Liver (tissue), 9 donors: ENCODE measurements around the gene KDM7A. TPM values are rescaled to one million over a fixed set of nuclear protein-coding genes. Genes with fewer than 3 reads are reported as not detected.

ENCODE experiments used
- DNase-seq: peaks from one replicate; pipeline ENCODE4 v3.0.0-alpha.2; 2017; ENCODE audit warnings: low spot score
- H3K27ac ChIP-seq, 2 donors: one replicate each; pipeline ENCODE4 v1.7.0; 2013; ENCODE audit warnings: inconsistent platforms in 2 of 2, low read length in 2 of 2, control low read depth in 1 of 2, low read depth in 1 of 2, mild to moderate bottlenecking in 1 of 2
- H3K27me3 ChIP-seq, 4 donors: one replicate each; pipeline versions ENCODE4 v1.6.1 to v1.7.0; 2013; ENCODE audit warnings: low read length in 3 of 4, inconsistent platforms in 1 of 4, mild to moderate bottlenecking in 1 of 4, moderate library complexity in 1 of 4; ENCODE audit not compliant: control insufficient read depth in 4 of 4, insufficient read depth in 4 of 4
- H3K36me3 ChIP-seq, 4 donors: one replicate each; pipeline versions ENCODE4 v1.6.1 to v1.7.0; 2013; ENCODE audit warnings: low read length in 3 of 4, mild to moderate bottlenecking in 3 of 4, low read depth in 1 of 4, moderate library complexity in 1 of 4; ENCODE audit not compliant: control insufficient read depth in 4 of 4, insufficient read depth in 3 of 4
- H3K4me1 ChIP-seq, 4 donors: one replicate each; pipeline versions ENCODE4 v1.6.1 to v1.7.0; 2013; ENCODE audit warnings: low read length in 3 of 4, mild to moderate bottlenecking in 3 of 4, moderate library complexity in 1 of 4; ENCODE audit not compliant: control insufficient read depth in 4 of 4, insufficient read depth in 4 of 4
- H3K4me3 ChIP-seq, 3 donors: one replicate each; pipeline versions ENCODE4 v1.6.1 to v1.7.0; 2013; ENCODE audit warnings: low read length in 3 of 3, control low read depth in 1 of 3, low read depth in 1 of 3, mild to moderate bottlenecking in 1 of 3
- H3K9ac ChIP-seq, 2 donors: one replicate each; pipeline ENCODE4 v1.7.0; 2013; ENCODE audit warnings: low read length in 2 of 2, mild to moderate bottlenecking in 2 of 2, moderate library complexity in 2 of 2, control low read depth in 1 of 2, low read depth in 1 of 2
- H3K9me3 ChIP-seq, 4 donors: one replicate each; pipeline versions ENCODE4 v1.6.1 to v1.7.0; 2013; ENCODE audit warnings: low read length in 3 of 4; ENCODE audit not compliant: control insufficient read depth in 4 of 4
- GABPA ChIP-seq, 2 donors: IDR thresholded peaks in 1 of 2; conservative IDR thresholded peaks in 1 of 2; 2 replicates each; pipeline ENCODE4 v1.6.1; 2016; ENCODE audit warnings: antibody characterized with exemption in 2 of 2, mild to moderate bottlenecking in 1 of 2, moderate library complexity in 1 of 2
- NR2F2 ChIP-seq: IDR thresholded peaks from 2 replicates; pipeline ENCODE4 v1.6.1; 2016; ENCODE audit warnings: antibody characterized with exemption
- RXRA ChIP-seq, 2 donors: IDR thresholded peaks; 2 replicates each; pipeline ENCODE4 v1.6.1; 2017 to 2018; ENCODE audit warnings: antibody characterized with exemption in 2 of 2, mild to moderate bottlenecking in 1 of 2
- SP1 ChIP-seq: IDR thresholded peaks from 2 replicates; pipeline ENCODE4 v1.6.1; 2018; ENCODE audit warnings: antibody characterized with exemption, mild to moderate bottlenecking
- TAF1 ChIP-seq: conservative IDR thresholded peaks from 2 replicates; pipeline ENCODE4 v1.6.1; 2016; ENCODE audit warnings: antibody characterized with exemption, mild to moderate bottlenecking
- WGBS: extraction: QIAGEN DNeasy Blood & Tissue Kit; methylation state at CpG from one replicate; pipeline ENCODE4 v1.1.7; 2013; 5-methylcytosine and 5-hydroxymethylcytosine counted together
- polyA plus RNA-seq, 2 donors: library from polyadenylated mRNA; stranded (reverse) in 1 of 2; unstranded in 1 of 2; fragments of 200-250 nt in 1 of 2; fragments of >200 nt in 1 of 2; fragmentation: Nextera tagmentation in 1 of 2; extraction: Ambion mirVana in 1 of 2; gene quantifications; one replicate each; pipeline versions ENCODE4 v1.2.1 to v1.2.3, GENCODE V29; 2013 to 2015
- total RNA-seq, 2 donors: library from RNA; depleted of rRNA; stranded (reverse); fragments of >200 nt; gene quantifications; one replicate each; pipeline ENCODE4 v1.2.3, GENCODE V29; 2014
- TF ChIP-seq, protein P1 (sequence below): IDR thresholded peaks from 2 replicates; pipeline ENCODE4 v1.6.1; 2016; ENCODE audit warnings: antibody characterized with exemption, mild to moderate bottlenecking
- TF ChIP-seq, protein P2 (sequence below): fragments of 150-350 bp; IDR thresholded peaks from 2 replicates; pipeline ENCODE4 v1.5.1; 2017; ENCODE audit warnings: improper control_type of control experiment, low read depth, low read length; ENCODE audit not compliant: missing input control
- donor health status: healthy.
- donor health status: healthy.
- donor health status: healthy.
- donor health status: healthy.
- donor health status: healthy.

The KDM7A gene
- total and polyA plus RNA-seq, 4 donors = 1.9 to 27.5 (median 9.9) TPM

DNA sequence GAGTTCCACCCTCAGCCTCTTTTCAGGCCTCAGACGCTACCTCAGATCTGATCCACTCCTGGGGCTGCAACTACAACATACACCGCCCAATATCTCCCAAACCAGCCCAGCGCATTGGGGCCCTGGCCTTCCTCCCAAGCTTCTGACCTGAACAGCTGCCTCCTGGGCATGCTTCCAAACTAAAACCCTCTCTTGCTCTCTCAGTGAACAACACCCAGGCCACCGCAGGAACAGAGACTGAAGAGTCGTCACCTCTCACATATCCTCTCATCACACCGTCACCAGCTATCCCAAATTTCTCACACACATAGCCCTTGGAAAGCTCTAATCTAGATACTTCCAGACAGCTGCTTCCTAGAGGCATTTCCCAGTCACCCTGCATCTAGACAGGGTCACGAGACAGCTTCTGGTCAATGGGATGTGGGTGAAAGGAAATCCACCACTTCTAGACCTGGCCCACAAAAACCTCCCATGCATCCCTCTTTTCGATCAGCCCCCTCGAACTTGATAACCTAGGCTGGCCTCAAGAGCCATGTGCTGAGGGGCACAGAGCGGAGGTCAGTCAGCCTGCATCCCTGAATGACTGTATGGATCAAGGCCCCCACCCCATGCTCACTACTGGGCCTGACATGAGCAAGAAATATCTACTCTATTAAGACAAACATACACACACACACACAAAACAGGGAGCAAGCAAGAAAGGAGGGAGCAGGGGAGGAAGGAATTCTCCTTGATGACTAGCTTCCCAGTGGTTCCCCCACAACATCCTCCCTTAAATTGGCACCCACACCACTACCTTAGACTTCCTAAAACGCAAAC is 115.8 kb downstream of the KDM7A start:
- H3K4me1 ChIP-seq = peaks cover 6 to 28% (median 17%) of the 10 kb centered on the region in 4 donors
- H3K27ac ChIP-seq = peak overlapping the region in 1 of 2 donors; percentile 26
- WGBS = 75% methylated on average over 11 of the region's 11 CpGs
- TF ChIP-seq NR2F2 (peak; percentile 89), RXRA (IDR thresholded peaks at IDR 0.05) (peak in 1 of 2 donors; percentile 16), TAF1 (no peak)
- TF ChIP-seq, protein P1, sequence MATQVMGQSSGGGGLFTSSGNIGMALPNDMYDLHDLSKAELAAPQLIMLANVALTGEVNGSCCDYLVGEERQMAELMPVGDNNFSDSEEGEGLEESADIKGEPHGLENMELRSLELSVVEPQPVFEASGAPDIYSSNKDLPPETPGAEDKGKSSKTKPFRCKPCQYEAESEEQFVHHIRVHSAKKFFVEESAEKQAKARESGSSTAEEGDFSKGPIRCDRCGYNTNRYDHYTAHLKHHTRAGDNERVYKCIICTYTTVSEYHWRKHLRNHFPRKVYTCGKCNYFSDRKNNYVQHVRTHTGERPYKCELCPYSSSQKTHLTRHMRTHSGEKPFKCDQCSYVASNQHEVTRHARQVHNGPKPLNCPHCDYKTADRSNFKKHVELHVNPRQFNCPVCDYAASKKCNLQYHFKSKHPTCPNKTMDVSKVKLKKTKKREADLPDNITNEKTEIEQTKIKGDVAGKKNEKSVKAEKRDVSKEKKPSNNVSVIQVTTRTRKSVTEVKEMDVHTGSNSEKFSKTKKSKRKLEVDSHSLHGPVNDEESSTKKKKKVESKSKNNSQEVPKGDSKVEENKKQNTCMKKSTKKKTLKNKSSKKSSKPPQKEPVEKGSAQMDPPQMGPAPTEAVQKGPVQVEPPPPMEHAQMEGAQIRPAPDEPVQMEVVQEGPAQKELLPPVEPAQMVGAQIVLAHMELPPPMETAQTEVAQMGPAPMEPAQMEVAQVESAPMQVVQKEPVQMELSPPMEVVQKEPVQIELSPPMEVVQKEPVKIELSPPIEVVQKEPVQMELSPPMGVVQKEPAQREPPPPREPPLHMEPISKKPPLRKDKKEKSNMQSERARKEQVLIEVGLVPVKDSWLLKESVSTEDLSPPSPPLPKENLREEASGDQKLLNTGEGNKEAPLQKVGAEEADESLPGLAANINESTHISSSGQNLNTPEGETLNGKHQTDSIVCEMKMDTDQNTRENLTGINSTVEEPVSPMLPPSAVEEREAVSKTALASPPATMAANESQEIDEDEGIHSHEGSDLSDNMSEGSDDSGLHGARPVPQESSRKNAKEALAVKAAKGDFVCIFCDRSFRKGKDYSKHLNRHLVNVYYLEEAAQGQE = no peak
- H3K4me3 ChIP-seq = peak overlapping the region in 1 of 3 donors; percentile 73
- DNase-seq = peak; percentile 72
- H3K36me3 ChIP-seq = peaks cover 0 to 6% (median 4%) of the 10 kb centered on the region in 4 donors
- H3K9ac ChIP-seq = no peak overlapping the region
- H3K27me3 ChIP-seq = no peaks in the 10 kb centered on the region
- H3K9me3 ChIP-seq = no peaks in the 10 kb centered on the region

DNA sequence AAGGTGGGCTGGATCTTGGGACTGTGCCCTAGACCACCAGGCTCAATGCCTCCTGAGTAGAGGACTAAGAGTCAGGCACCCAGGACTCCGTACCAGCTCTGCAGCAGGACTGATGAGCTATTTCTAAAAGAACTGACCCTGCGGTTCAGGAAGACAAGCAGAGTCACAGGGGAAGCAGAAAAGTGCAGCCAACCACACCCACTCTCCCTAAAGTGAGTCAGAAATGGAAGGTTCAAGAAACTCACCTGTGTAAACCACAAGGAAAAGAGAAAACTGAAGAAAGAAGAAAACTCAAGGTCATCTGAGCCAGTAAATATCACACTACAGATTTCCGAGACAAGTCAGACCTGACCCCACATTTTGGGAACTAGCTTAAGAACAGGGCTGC is 116.5 kb downstream of the KDM7A start:
- no peak for TF ChIP-seq TAF1
- TF ChIP-seq RXRA (IDR thresholded peaks at IDR 0.05) = no peak
- TF ChIP-seq, protein P2, sequence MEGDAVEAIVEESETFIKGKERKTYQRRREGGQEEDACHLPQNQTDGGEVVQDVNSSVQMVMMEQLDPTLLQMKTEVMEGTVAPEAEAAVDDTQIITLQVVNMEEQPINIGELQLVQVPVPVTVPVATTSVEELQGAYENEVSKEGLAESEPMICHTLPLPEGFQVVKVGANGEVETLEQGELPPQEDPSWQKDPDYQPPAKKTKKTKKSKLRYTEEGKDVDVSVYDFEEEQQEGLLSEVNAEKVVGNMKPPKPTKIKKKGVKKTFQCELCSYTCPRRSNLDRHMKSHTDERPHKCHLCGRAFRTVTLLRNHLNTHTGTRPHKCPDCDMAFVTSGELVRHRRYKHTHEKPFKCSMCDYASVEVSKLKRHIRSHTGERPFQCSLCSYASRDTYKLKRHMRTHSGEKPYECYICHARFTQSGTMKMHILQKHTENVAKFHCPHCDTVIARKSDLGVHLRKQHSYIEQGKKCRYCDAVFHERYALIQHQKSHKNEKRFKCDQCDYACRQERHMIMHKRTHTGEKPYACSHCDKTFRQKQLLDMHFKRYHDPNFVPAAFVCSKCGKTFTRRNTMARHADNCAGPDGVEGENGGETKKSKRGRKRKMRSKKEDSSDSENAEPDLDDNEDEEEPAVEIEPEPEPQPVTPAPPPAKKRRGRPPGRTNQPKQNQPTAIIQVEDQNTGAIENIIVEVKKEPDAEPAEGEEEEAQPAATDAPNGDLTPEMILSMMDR = no peak
- TF ChIP-seq GABPA (IDR thresholded peaks at IDR 0.05 in 1 of 2, conservative IDR thresholded peaks at IDR 0.05 in 1 of 2) = no peak
- TF ChIP-seq SP1 = no peak
- H3K36me3 ChIP-seq = peaks cover 0 to 6% (median 5%) of the 10 kb centered on the region in 4 donors
- 95% methylated on average over 3 of the region's 3 CpGs for WGBS
- H3K9me3 ChIP-seq = no peaks in the 10 kb centered on the region
- peak overlapping the region in 1 of 2 donors; percentile 11 for H3K27ac ChIP-seq
- H3K9ac ChIP-seq = no peak overlapping the region
- H3K27me3 ChIP-seq = no peaks in the 10 kb centered on the region
- DNase-seq = no peak
- peaks cover 6 to 28% (median 17%) of the 10 kb centered on the region in 4 donors for H3K4me1 ChIP-seq
- no peak overlapping the region for H3K4me3 ChIP-seq
